GM12891 (cell line): ENCODE data around the gene ABTB2.

Source experiments
- DNase-seq: peaks from one replicate; pipeline ENCODE4 v3.0.0; 2011; ENCODE audit warnings: low spot score; ENCODE audit not compliant: insufficient read length
- FAIRE-seq: peaks from 2 replicates; lab custom pipeline; 2011; peaks lifted over from hg19 to GRCh38; lab: Jason Lieb, UNC
- PAX5 ChIP-seq: IDR thresholded peaks from 2 replicates; pipeline ENCODE4 v1.6.1; 2011; ENCODE audit warnings: low read length, moderate library complexity, mild to moderate bottlenecking; ENCODE audit not compliant: insufficient read depth, severe bottlenecking
- POLR2A ChIP-seq: IDR thresholded peaks from 2 replicates; pipeline ENCODE4 v1.6.1; 2011; ENCODE audit warnings: low read depth, low read length, control low read depth
- POLR2AphosphoS5 ChIP-seq: IDR thresholded peaks from 2 replicates; pipeline ENCODE4 v1.6.1; 2011; ENCODE audit warnings: low read depth, low read length, control low read depth
- POU2F2 ChIP-seq: IDR thresholded peaks from 2 replicates; pipeline ENCODE4 v1.6.1; 2011; ENCODE audit warnings: low read depth, mild to moderate bottlenecking, control low read depth, low read length, moderate library complexity
- SPI1 ChIP-seq: IDR thresholded peaks from 2 replicates; pipeline ENCODE4 v1.6.1; 2011; ENCODE audit warnings: low read depth, low read length, control low read depth
- TAF1 ChIP-seq: IDR thresholded peaks from 2 replicates; pipeline ENCODE4 v1.6.1; 2011; ENCODE audit warnings: low read depth, low read length, control low read depth

ABTB2 gene

DNA sequence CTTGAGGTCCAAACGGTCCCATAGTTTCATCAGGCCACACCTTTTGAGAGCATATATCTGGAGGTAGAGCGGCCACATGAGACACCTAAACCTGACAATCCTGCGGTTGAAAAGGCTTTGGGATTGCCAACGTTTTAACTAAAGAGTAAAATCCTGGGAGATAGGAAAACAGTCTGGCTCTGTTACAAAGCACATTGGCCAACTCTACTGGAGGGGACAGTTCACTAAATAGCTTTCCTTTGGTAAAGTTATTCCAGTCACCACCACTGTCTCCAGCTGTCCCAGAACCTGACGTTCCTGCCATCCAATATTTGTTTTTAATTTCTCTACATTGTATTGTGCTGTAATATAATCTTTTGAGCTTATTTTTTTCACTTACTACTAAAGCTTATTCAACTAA, 22.0 kb downstream of the ABTB2 start:
- no peak for DNase-seq
- TF ChIP-seq TAF1, result no peak
- TF ChIP-seq POU2F2, result no peak
- no peak for TF ChIP-seq SPI1
- no peak for TF ChIP-seq PAX5
- no peak for TF ChIP-seq POLR2A
- no peak for TF ChIP-seq POLR2AphosphoS5
- FAIRE-seq, result no peak

DNA sequence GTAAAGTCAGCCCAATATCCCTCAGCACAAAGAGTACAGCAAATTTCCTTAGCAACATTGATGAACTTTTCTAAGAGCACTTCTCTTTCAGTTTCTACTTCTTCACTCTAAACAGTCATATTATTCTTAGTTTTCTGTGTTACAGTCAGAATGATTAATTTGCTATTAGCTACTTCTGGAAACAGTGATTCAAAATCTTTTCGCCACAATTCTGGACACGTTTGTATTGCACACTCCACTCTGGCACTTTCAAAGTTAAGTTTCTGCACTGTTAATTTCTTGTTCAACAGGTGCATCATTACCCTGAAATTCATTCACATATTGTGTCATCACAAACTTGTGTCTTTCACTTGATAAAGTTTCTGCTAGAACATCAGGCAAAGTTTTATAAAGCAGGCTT, 22.5 kb downstream of the ABTB2 start:
- FAIRE-seq, result no peak
- no peak for DNase-seq
- TF ChIP-seq POLR2A (no peak), SPI1 (no peak), POU2F2 (no peak), TAF1 (no peak), POLR2AphosphoS5 (no peak), PAX5 (no peak)

DNA sequence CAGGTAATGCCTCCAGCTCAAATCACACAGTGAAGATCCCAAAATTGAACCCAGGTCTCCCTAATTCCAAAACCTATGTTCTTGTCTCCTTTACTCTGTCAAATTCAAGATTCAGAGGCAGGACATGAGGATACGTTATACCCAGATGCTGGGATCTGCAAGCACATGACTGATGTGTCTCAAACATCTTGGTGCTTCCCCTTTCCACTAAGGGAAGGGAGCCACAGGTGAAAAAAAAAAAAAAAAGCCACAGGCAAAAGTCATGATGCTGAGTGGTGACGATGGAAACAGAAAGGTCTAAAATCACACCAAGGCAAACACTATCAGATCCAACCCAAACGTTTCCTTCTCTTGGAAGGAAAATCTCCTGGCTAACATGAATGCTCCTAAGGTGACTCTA, 24.0 kb downstream of the ABTB2 start:
- DNase-seq, result no peak
- TF ChIP-seq POLR2AphosphoS5, result no peak
- TF ChIP-seq TAF1, result no peak
- TF ChIP-seq POU2F2, result no peak
- TF ChIP-seq SPI1, result no peak
- no peak for TF ChIP-seq PAX5
- TF ChIP-seq POLR2A, result no peak
- FAIRE-seq, result no peak

DNA sequence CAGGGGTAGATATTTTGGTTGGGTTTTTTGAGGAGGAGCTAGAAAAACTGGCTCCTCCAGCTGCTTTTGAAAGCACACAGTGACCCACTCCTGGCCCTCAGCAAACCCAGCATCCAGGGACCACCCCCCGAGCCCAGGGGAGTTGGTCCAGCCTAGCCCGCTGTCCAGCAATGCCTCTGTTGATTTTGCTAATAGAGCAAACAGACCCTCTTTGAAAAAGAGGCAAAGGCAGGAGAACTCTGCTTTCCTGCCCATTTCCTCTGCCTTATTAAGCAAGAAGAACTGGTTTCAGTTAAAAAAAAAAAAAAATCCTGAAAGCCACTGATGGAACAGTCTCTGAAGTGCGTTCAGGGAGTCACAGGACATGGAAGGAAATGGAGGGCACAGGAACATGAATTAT, 25.3 kb downstream of the ABTB2 start:
- no peak for DNase-seq
- TF ChIP-seq PAX5, result no peak
- no peak for TF ChIP-seq TAF1
- TF ChIP-seq POLR2A, result no peak
- TF ChIP-seq SPI1, result no peak
- no peak for TF ChIP-seq POU2F2
- TF ChIP-seq POLR2AphosphoS5, result no peak
- FAIRE-seq, result no peak

DNA sequence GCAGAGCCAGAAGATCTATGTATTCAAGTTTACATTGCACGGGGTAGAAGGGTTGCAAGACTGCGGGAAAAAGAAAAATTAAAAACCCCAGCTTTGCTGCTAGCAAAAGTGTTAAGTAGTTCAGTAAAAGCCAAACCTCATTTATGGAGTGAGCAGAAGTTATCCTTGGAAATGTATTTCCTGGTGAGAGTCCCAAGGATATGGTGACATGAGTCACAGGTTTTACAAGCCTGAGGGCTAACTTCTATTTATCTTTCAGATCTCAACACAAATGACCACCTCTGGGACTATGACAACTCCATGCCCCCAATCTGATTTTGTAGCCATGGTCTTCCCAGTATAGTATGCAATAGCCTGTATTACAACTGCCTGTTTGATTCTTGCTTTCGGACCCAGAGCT, 26.1 kb downstream of the ABTB2 start:
- FAIRE-seq (no peak), DNase-seq (no peak)
- TF ChIP-seq PAX5 (no peak), POU2F2 (no peak), POLR2AphosphoS5 (no peak), POLR2A (no peak), SPI1 (no peak), TAF1 (no peak)

DNA sequence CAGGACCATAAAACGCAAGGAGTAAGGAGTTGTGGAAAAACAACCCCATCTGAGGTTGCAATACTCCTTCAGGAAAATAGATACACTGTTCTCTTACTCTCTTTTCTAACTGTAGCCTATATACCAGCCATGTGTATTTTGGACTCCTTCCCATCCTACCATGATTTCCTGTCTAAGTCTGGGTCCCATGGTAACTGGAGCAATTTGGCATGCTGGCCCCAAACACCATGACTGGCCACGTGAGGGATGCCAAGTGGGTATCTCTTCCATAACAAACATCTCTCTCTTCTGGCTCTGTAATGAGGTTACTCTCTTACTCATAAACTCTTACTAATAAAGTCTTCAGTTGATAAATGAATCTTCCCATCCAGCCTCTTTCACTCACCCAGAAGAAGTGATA, 26.5 kb downstream of the ABTB2 start:
- no peak for FAIRE-seq
- no peak for TF ChIP-seq PAX5
- no peak for TF ChIP-seq POU2F2
- TF ChIP-seq POLR2A, result no peak
- TF ChIP-seq POLR2AphosphoS5, result no peak
- TF ChIP-seq SPI1, result no peak
- no peak for TF ChIP-seq TAF1
- DNase-seq, result no peak

DNA sequence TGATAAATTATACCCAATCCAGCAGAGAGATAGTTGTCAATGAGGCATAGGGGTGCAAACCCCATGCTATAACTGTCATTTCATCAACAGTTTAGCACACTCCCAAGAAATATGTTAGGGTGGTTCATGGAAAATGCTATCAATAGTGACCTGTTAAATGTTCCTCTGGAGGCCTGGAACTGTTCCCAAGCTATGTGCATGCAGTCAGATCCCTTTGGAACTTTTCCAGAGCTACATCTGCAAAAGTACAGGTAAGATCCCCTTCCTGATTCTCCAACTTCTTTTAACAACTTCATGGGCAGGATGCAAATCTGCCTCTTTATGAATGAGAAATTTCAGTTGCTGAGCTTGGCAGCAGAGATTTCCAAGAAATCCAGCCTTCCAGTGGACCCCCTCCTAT, 27.2 kb downstream of the ABTB2 start:
- no peak for TF ChIP-seq POLR2A
- no peak for TF ChIP-seq PAX5
- TF ChIP-seq TAF1, result no peak
- no peak for TF ChIP-seq POLR2AphosphoS5
- TF ChIP-seq SPI1, result no peak
- TF ChIP-seq POU2F2, result no peak
- DNase-seq, result no peak

DNA sequence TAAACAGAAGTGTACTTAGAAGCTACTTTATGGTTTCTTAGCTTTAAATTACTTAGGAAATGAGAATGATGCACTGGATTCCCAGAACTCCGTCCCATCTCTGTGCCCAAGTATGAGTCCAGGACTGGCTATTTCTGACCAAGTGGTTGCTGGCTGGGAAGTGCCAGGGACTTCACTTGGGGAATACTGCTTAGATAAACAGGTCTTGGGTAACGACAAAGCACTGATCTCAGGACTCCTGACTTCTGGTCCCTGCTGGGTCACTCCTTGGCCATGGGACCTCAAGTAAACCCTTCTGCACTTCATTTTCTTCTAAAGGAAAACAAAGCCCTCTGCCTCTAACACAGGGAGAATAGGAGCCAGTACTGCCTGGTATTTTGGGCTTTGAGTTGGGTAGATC, 27.9 kb downstream of the ABTB2 start:
- no peak for FAIRE-seq
- no peak for DNase-seq
- TF ChIP-seq TAF1 (no peak), PAX5 (no peak), POLR2AphosphoS5 (no peak)

More for the DNA sequence above, 27.2 kb downstream of the ABTB2 start:
- FAIRE-seq, result no peak

DNA sequence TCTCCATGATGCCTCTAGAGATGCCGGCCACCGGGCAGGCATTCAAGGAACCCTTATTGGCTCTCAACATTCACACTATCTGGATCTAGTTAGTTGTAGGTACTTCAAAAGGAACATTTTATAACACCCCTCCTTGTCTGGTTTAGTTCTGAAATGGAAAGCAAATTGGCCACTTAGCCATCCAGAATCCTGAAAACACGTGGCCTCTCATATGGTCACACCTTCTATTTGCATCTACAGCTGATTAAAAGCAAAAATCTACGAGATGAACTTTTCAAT, 29.2 kb downstream of the ABTB2 start:
- FAIRE-seq (no peak), DNase-seq (no peak)
- TF ChIP-seq PAX5 (no peak), TAF1 (no peak), POLR2AphosphoS5 (no peak), POLR2A (no peak), POU2F2 (no peak), SPI1 (no peak)

DNA sequence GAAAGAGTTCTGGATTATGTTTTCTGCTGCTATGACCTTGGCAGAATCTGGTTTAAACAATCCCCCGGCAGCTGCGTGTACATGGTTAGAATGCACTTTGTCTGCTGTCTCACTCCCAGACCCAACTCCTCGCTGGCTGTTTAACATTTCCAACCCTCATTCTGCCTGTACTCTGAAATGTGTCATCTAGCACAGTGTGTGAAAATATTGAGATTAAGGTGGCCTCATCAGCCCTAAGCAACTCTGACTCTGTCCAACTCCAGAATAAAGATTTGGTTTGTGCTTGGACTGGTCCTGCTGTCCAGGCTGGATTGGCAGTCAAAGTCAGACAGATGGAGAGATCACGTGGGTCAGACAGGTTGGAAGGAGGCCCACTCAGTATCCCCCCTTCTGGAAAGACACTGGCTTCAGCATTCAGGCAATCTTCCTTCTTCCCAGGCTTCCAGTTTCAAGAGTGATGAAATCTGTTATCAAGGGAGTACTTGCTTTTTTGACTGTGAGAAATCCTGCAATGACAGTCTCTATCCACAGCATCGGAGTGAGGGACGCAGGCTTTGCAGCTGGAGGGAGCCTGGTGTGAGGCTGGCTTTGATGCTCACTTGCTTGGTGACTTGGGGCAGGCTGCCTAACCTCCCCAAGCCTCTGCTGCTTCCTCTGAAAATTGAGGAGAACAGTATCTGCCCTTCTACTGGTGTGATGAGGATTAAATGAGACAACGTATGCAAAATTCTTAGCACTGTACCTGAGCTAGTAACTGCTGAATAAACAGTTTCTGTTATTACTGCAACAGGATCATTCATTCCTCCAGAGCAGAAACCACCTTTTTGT, 29.8 kb downstream of the ABTB2 start:
- no peak for TF ChIP-seq TAF1
- TF ChIP-seq POLR2AphosphoS5, result no peak
- no peak for TF ChIP-seq POU2F2
- no peak for TF ChIP-seq SPI1
- no peak for TF ChIP-seq POLR2A
- TF ChIP-seq PAX5, result no peak
- DNase-seq (no peak), FAIRE-seq (no peak)
